ENCODE results near the gene PRKD3. TPM values are rescaled to one million over a fixed set of nuclear protein-coding genes. Genes with fewer than 3 reads are reported as not detected.

PRKD3 gene
- polyA plus RNA-seq, 2 donors, result 3.7 to 3.8 TPM

DNA sequence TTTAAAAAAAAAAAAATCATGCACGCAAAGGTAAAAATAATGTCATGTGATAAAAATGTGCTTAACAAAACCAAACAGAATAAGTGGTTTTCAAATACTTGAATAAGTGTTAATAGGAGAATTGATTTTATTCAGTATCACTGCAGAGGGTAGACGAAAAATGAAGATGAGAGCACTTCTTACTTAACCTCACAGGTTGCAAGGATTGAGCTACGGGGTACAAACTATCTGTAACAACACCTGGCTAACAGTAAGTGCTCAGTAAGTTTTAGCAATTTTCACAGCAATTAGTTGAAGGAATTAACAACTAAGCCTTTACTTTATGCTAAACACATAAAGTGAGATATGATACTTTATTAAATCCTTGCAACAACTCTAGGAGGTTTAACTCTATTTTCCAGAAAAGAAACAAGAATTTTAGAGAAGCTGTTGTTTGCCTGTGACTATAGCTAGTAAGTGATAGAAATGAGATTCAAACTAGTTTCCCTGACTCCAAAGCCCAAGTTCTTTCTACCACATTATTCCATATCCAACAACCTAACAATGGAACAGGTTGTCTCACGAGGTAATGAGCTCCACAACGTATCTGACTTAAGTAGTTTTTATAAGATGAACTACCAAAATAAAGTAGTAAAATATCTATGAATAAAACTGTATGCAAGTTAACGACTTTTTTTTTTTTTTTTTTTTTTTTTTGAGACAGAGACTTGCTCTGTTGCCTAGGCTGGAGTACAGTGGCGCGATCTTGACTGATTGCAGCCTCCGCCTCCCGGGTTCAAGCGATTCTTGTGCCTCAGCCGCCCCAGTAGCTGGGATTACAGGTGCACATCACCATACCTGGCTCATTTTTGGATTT is 4.7 kb downstream of the PRKD3 start:
- Histone ChIP-seq H3K27me3 (ENCODE audit: control insufficient read depth in 1 of 2, insufficient read depth in 2 of 2, low read length in 2 of 2) (no peaks in the 10 kb centered on the region), H3K4me1 (ENCODE audit: control insufficient read depth in 2 of 2, insufficient read depth in 2 of 2, low read length in 1 of 2) (no peaks in the 10 kb centered on the region), H3K9me3 (ENCODE audit: control insufficient read depth in 2 of 2, insufficient read depth in 1 of 2, low read depth in 1 of 2, low read length in 1 of 2) (no peaks in the 10 kb centered on the region), H3K4me3 (ENCODE audit: low read depth in 1 of 2, low read length in 2 of 2) (no peak overlapping the region), H3K27ac (ENCODE audit: low read depth in 2 of 2, low read length in 1 of 2) (no peak overlapping the region), H3K36me3 (ENCODE audit: control insufficient read depth in 2 of 2, insufficient read depth in 2 of 2, low read length in 1 of 2) (no peaks in the 10 kb centered on the region)
- 92 to 96% methylated on average over 12 of the region's 12 CpGs for WGBS, 2 donors

DNA sequence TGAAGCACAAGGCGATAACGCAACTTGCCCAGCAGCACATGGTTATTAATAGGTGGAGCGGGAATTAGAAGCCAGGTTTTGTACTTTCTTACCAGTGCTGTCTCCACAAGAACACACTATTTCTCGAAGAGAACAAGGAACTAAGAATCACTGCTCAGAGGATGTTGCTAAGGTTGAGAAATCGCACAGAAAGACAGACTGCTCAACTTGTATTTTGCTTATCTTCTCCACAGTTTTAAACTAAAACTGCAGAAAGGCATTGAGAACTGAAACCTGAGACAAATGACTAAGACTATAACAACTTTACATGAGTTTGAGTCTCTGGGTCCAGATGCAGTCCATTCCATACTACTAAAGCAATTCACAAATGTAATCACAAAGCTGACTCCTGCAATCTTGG is 6.2 kb downstream of the PRKD3 start:
- 76 to 79% methylated on average over 5 of the region's 5 CpGs for WGBS, 2 donors
- no peaks in the 10 kb centered on the region for H3K4me1 ChIP-seq (ENCODE audit: control insufficient read depth in 2 of 2, insufficient read depth in 2 of 2, low read length in 1 of 2)
- H3K27ac ChIP-seq (ENCODE audit: low read depth in 2 of 2, low read length in 1 of 2), result no peak overlapping the region
- no peaks in the 10 kb centered on the region for H3K36me3 ChIP-seq (ENCODE audit: control insufficient read depth in 2 of 2, insufficient read depth in 2 of 2, low read length in 1 of 2)
- no peak overlapping the region for H3K4me3 ChIP-seq (ENCODE audit: low read depth in 1 of 2, low read length in 2 of 2)
- H3K27me3 ChIP-seq (ENCODE audit: control insufficient read depth in 1 of 2, insufficient read depth in 2 of 2, low read length in 2 of 2), result no peaks in the 10 kb centered on the region
- H3K9me3 ChIP-seq (ENCODE audit: control insufficient read depth in 2 of 2, insufficient read depth in 1 of 2, low read depth in 1 of 2, low read length in 1 of 2), result no peaks in the 10 kb centered on the region

DNA sequence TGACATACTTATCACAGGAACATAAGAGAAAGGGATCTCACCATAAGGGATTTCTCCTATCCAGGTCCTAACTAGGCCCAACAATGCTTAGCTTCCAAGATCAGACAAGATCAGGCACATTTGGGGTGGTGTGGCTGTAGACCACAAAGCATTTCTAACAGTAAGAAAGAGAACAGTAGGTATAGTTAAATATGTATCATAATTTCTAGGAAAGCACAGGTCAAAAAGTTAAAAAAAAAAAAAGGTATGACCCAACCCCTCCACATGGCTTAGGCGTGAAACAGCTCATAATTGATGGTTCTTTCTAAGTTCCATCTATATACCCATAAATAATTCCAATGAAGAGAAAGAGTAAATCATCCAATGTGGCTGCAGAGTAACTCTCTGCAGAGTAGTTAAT is 6.9 kb downstream of the PRKD3 start:
- no peaks in the 10 kb centered on the region for H3K9me3 ChIP-seq (ENCODE audit: control insufficient read depth in 2 of 2, insufficient read depth in 1 of 2, low read depth in 1 of 2, low read length in 1 of 2)
- no peaks in the 10 kb centered on the region for H3K36me3 ChIP-seq (ENCODE audit: control insufficient read depth in 2 of 2, insufficient read depth in 2 of 2, low read length in 1 of 2)
- 91 to 100% methylated on average over 1 of the region's 1 CpG for WGBS, 2 donors
- no peak overlapping the region for H3K27ac ChIP-seq (ENCODE audit: low read depth in 2 of 2, low read length in 1 of 2)
- no peaks in the 10 kb centered on the region for H3K27me3 ChIP-seq (ENCODE audit: control insufficient read depth in 1 of 2, insufficient read depth in 2 of 2, low read length in 2 of 2)
- no peak overlapping the region for H3K4me3 ChIP-seq (ENCODE audit: low read depth in 1 of 2, low read length in 2 of 2)
- H3K4me1 ChIP-seq (ENCODE audit: control insufficient read depth in 2 of 2, insufficient read depth in 2 of 2, low read length in 1 of 2), result no peaks in the 10 kb centered on the region

DNA sequence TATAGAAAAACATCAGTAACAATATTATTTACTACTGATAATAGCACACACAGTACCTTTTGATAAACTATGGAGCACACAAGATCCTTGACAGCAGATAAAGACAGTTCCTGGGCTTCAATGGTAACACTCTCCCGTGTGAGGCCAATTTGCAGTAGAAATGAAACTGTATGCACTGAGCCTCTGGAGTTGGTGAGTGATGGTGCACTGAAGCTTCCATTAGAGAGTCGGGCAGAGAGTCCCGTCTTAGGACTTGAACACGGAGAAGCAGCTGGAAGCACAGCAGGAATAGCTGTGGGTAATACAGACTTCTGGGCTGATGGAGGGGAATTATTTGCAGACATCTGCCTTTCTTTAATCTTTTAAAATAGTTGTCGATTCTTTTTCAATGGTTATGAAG is 8.5 kb downstream of the PRKD3 start:
- 95 to 96% methylated on average over 5 of the region's 5 CpGs for WGBS, 2 donors

DNA sequence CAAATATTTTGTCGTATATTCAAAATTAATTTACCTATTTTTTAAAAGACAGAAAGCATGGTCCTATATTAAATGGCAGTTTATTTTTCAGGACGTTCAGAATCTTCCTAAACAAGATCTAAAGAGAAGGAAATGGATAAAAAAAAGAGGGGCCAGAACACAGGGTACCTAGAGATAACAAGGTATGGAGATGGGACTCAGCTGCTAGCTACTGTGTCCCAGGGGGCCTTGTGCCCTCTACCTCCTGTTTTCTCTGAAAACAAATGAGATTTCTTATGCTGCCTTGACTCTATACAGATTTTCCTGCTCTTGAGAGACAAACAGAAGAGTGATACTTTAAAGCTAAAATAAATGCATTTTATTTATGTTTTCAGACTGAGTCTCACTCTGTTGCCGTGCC is 9.3 kb downstream of the PRKD3 start:
- no peaks in the 10 kb centered on the region for H3K27me3 ChIP-seq (ENCODE audit: control insufficient read depth in 1 of 2, insufficient read depth in 2 of 2, low read length in 2 of 2)
- 90% methylated on average over 3 of the region's 3 CpGs for WGBS, 2 donors
- no peaks in the 10 kb centered on the region for H3K4me1 ChIP-seq (ENCODE audit: control insufficient read depth in 2 of 2, insufficient read depth in 2 of 2, low read length in 1 of 2)

More for the DNA sequence above, 8.5 kb downstream of the PRKD3 start:
- Histone ChIP-seq H3K9me3 (ENCODE audit: control insufficient read depth in 2 of 2, insufficient read depth in 1 of 2, low read depth in 1 of 2, low read length in 1 of 2) (no peaks in the 10 kb centered on the region), H3K27ac (ENCODE audit: low read depth in 2 of 2, low read length in 1 of 2) (no peak overlapping the region), H3K4me1 (ENCODE audit: control insufficient read depth in 2 of 2, insufficient read depth in 2 of 2, low read length in 1 of 2) (no peaks in the 10 kb centered on the region), H3K27me3 (ENCODE audit: control insufficient read depth in 1 of 2, insufficient read depth in 2 of 2, low read length in 2 of 2) (no peaks in the 10 kb centered on the region), H3K4me3 (ENCODE audit: low read depth in 1 of 2, low read length in 2 of 2) (no peak overlapping the region), H3K36me3 (ENCODE audit: control insufficient read depth in 2 of 2, insufficient read depth in 2 of 2, low read length in 1 of 2) (no peaks in the 10 kb centered on the region)

GRCh38 chr2:37307500-37307899 is 17.1 kb downstream of the PRKD3 start:
- Histone ChIP-seq H3K27me3 (ENCODE audit: control insufficient read depth in 1 of 2, insufficient read depth in 2 of 2, low read length in 2 of 2) (no peaks in the 10 kb centered on the region), H3K27ac (ENCODE audit: low read depth in 2 of 2, low read length in 1 of 2) (no peak overlapping the region), H3K4me1 (ENCODE audit: control insufficient read depth in 2 of 2, insufficient read depth in 2 of 2, low read length in 1 of 2) (no peaks in the 10 kb centered on the region), H3K9me3 (ENCODE audit: control insufficient read depth in 2 of 2, insufficient read depth in 1 of 2, low read depth in 1 of 2, low read length in 1 of 2) (no peaks in the 10 kb centered on the region), H3K4me3 (ENCODE audit: low read depth in 1 of 2, low read length in 2 of 2) (no peak overlapping the region), H3K36me3 (ENCODE audit: control insufficient read depth in 2 of 2, insufficient read depth in 2 of 2, low read length in 1 of 2) (no peaks in the 10 kb centered on the region)
- 44 to 57% methylated on average over 2 of the region's 2 CpGs for WGBS, 2 donors

More for the DNA sequence above, 9.3 kb downstream of the PRKD3 start:
- no peak overlapping the region for H3K4me3 ChIP-seq (ENCODE audit: low read depth in 1 of 2, low read length in 2 of 2)
- no peak overlapping the region for H3K27ac ChIP-seq (ENCODE audit: low read depth in 2 of 2, low read length in 1 of 2)
- no peaks in the 10 kb centered on the region for H3K9me3 ChIP-seq (ENCODE audit: control insufficient read depth in 2 of 2, insufficient read depth in 1 of 2, low read depth in 1 of 2, low read length in 1 of 2)
- no peaks in the 10 kb centered on the region for H3K36me3 ChIP-seq (ENCODE audit: control insufficient read depth in 2 of 2, insufficient read depth in 2 of 2, low read length in 1 of 2)

- H3K4me3 ChIP-seq (ENCODE audit: low read depth in 1 of 2, low read length in 2 of 2), result no peak overlapping the region
- H3K27ac ChIP-seq (ENCODE audit: low read depth in 2 of 2, low read length in 1 of 2), result no peak overlapping the region
- H3K9me3 ChIP-seq (ENCODE audit: control insufficient read depth in 2 of 2, insufficient read depth in 1 of 2, low read depth in 1 of 2, low read length in 1 of 2), result no peaks in the 10 kb centered on the region
- no peaks in the 10 kb centered on the region for H3K36me3 ChIP-seq (ENCODE audit: control insufficient read depth in 2 of 2, insufficient read depth in 2 of 2, low read length in 1 of 2)
- no peaks in the 10 kb centered on the region for H3K27me3 ChIP-seq (ENCODE audit: control insufficient read depth in 1 of 2, insufficient read depth in 2 of 2, low read length in 2 of 2)
- WGBS, 2 donors, result 51 to 72% methylated on average over 3 of the region's 3 CpGs
- no peaks in the 10 kb centered on the region for H3K4me1 ChIP-seq (ENCODE audit: control insufficient read depth in 2 of 2, insufficient read depth in 2 of 2, low read length in 1 of 2)
These were observed 18.6 kb downstream of the PRKD3 start for GRCh38 chr2:37306024-37306423.

GRCh38 chr2:37302701-37303252 is 21.9 kb downstream of the PRKD3 start:
- Histone ChIP-seq H3K36me3 (ENCODE audit: control insufficient read depth in 2 of 2, insufficient read depth in 2 of 2, low read length in 1 of 2) (no peaks in the 10 kb centered on the region), H3K4me3 (ENCODE audit: low read depth in 1 of 2, low read length in 2 of 2) (no peak overlapping the region), H3K4me1 (ENCODE audit: control insufficient read depth in 2 of 2, insufficient read depth in 2 of 2, low read length in 1 of 2) (no peaks in the 10 kb centered on the region), H3K27ac (ENCODE audit: low read depth in 2 of 2, low read length in 1 of 2) (no peak overlapping the region), H3K27me3 (ENCODE audit: control insufficient read depth in 1 of 2, insufficient read depth in 2 of 2, low read length in 2 of 2) (no peaks in the 10 kb centered on the region), H3K9me3 (ENCODE audit: control insufficient read depth in 2 of 2, insufficient read depth in 1 of 2, low read depth in 1 of 2, low read length in 1 of 2) (no peaks in the 10 kb centered on the region)
- 97 to 98% methylated on average over 9 of the region's 9 CpGs for WGBS, 2 donors

DNA sequence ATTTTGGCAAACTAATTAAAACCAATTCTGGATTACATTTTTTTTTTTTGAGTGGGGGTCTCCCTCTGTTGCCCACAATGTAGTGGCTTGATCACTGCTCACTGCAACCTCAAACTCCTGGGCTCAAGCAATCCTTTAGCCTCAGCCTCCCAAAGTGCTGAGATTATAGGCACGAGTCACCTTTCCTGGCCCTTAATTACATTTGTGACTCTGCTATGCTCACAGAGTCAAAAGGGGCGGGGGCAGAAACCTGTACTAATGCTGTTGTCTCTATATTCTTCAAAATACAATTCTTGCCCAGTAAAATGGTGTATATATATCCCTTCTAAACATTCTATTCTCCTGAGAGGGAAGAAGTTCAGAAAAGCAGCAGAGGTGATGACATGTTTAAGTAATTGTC is 23.2 kb downstream of the PRKD3 start:
- H3K9me3 ChIP-seq (ENCODE audit: control insufficient read depth in 2 of 2, insufficient read depth in 1 of 2, low read depth in 1 of 2, low read length in 1 of 2), result no peaks in the 10 kb centered on the region
- H3K27me3 ChIP-seq (ENCODE audit: control insufficient read depth in 1 of 2, insufficient read depth in 2 of 2, low read length in 2 of 2), result no peaks in the 10 kb centered on the region
- H3K27ac ChIP-seq (ENCODE audit: low read depth in 2 of 2, low read length in 1 of 2), result no peak overlapping the region
- H3K36me3 ChIP-seq (ENCODE audit: control insufficient read depth in 2 of 2, insufficient read depth in 2 of 2, low read length in 1 of 2), result no peaks in the 10 kb centered on the region
- H3K4me3 ChIP-seq (ENCODE audit: low read depth in 1 of 2, low read length in 2 of 2), result no peak overlapping the region
- no peaks in the 10 kb centered on the region for H3K4me1 ChIP-seq (ENCODE audit: control insufficient read depth in 2 of 2, insufficient read depth in 2 of 2, low read length in 1 of 2)
- 73 to 77% methylated on average over 2 of the region's 2 CpGs for WGBS, 2 donors

DNA sequence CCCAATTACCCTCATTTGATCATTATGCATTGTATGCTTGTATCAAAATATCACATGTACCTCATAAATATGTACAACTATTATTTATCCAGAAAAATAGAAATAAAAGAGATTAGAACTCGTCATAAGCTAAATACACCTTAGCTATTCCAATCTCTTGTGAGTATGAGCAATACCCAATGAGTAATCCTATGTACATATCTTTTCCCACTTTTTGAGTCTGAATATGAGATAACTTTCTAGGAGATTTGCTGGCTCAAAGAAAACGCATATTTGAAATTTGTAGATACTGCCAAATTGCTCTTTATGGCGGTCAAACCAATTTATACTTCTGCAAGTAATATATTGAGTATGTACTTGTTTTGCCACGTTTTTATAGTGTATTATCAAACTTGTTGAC is 24.1 kb downstream of the PRKD3 start:
- Histone ChIP-seq H3K27ac (ENCODE audit: low read depth in 2 of 2, low read length in 1 of 2) (no peak overlapping the region), H3K4me3 (ENCODE audit: low read depth in 1 of 2, low read length in 2 of 2) (no peak overlapping the region), H3K36me3 (ENCODE audit: control insufficient read depth in 2 of 2, insufficient read depth in 2 of 2, low read length in 1 of 2) (no peaks in the 10 kb centered on the region), H3K4me1 (ENCODE audit: control insufficient read depth in 2 of 2, insufficient read depth in 2 of 2, low read length in 1 of 2) (no peaks in the 10 kb centered on the region), H3K9me3 (ENCODE audit: control insufficient read depth in 2 of 2, insufficient read depth in 1 of 2, low read depth in 1 of 2, low read length in 1 of 2) (no peaks in the 10 kb centered on the region), H3K27me3 (ENCODE audit: control insufficient read depth in 1 of 2, insufficient read depth in 2 of 2, low read length in 2 of 2) (no peaks in the 10 kb centered on the region)
- WGBS, 2 donors, result 90 to 93% methylated on average over 4 of the region's 4 CpGs

All from esophagus (tissue), 2 donors.